NCI-H345 (cell line): ENCODE data around the gene NUP37.
"Not testable (repeated sequence)": the region's sequence is repeated elsewhere in the genome, so short reads cannot be mapped to it uniquely, and the experiment has no call there.

Experiments used
- DNase-seq: peaks from one replicate; lab custom pipeline; 2025; lab: John Stamatoyannopoulos, UW

NUP37 gene

DNA sequence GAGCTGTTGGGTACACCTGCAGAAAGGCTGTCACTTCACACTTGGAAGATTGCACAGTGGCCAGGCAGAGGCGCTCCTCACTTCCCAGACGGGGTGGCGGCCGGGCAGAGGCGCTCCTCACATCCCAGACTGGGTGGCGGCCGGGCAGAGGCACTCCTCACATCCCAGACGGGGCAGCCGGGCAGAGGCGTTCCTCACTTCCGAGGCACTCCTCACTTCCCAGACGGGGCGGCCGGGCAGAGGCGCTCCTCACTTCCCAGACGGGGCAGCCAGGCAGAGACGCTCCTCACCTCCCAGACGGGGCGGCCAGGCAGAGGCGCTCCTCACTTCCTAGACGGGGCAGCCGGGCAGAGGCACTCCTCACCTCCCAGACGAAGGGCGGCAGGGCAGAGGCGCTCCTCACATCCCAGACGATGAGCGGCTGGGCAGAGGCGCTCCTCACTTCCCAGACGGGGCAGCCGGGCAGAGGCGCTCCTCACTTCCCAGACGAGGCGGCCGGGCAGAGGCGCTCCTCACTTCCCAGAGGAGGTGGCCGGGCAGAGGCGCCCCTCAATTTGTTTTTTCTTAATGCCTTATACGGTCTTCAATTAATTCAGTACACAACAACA is 30.6 kb downstream of the NUP37 start:
- not testable (repeated sequence) for DNase-seq

DNA sequence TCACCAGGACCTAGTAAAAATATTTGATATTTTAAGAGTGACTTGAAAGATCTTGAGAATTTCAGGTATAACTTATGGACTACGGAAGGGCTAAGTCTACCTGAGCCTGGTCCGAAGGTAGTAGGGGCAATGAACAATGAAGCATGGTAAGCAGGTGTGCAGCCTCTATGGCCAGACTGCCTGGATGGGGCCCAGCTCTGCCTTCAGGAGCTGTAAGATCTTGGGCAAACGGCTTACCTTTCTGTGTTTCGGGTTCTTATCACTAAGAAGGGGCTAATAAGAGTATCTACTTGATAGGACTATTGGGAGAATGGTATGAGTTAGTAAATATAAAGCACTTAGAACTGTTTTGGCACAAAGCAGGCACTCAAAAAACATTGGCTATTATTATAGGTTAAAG is 39.1 kb downstream of the NUP37 start:
- DNase-seq, result no peak

DNA sequence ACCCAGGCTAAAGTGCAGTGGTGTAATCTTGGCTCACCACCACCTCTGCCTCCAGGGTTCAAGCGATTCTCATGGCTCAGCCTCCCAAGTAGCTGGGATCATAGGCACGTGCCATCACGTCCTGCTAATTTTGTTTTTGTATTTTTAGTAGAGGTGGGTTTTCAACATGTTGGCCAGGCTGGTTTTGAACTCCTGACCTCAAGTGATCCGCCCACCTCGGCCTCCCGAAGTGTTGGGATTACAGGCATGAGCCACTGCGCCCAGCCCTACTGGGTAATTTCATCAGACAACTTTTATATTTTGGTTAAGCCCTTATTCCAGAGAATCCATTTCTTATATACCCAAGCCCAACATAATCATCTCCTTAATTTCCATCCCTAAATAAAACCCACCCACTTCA is 47.8 kb downstream of the NUP37 start:
- not testable (repeated sequence) for DNase-seq

DNA sequence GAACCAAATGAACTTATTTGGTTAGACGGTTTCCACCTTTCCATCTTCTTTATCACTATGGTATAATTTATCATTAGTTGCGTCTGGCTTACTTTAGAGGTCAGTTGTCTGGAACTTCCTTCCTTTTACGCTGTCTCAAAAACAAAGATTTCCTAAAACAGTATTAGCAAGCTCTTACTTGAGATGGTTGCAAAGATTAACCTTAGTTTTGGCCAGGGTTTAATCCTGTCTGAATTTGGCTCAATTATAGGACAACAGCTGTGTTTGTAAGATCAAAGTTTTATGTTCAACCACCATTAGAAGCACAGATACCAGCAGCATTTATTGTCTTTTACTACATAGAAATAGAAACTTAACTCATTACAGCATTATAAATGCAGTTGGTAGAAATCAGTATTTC is 50.2 kb downstream of the NUP37 start:
- no peak for DNase-seq

- no peak for DNase-seq
Observed at GRCh38 chr12:102067574-102068258, 52.2 kb downstream of the NUP37 start.

DNA sequence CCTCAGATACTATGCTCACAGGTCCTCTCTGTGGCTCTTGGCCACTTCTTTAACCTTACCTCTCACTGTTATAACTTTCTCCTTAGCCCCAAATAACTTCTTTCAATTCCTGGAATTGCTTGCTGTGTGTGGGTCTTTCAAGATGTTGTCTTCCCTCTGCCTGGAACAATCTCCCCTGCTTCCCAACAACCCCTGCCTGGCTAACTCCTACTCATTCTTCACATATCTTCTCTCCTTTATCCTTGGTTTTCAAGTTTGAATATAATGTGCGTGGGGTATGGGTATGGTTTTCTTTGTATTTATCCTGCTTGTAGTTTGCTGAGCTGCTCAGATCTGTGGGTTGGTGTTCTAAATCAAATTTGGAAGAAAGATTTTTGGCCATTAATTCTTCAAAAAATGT is 55.4 kb downstream of the NUP37 start:
- no peak for DNase-seq

GRCh38 chr12:102063069-102063468 is 56.8 kb downstream of the NUP37 start:
- no peak for DNase-seq

DNA sequence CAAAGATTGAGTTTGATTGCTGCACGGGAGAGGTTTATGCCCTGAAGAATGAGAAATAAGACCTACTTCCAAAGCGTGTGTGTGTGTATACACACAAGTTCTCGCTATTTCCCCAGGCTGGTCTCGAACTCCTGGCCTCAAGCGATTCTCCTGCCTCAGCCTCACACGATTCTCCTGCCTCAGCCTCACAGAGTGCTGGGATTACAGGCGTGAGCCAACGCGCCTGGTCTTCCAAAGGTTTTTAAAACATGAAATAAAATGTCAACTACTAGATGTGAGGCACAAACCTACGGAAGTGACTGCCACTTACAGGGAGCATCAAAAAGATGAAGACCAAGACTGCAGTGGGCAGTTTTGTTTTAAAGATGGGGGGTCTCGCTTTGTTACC is 57.5 kb downstream of the NUP37 start:
- no peak for DNase-seq

DNA sequence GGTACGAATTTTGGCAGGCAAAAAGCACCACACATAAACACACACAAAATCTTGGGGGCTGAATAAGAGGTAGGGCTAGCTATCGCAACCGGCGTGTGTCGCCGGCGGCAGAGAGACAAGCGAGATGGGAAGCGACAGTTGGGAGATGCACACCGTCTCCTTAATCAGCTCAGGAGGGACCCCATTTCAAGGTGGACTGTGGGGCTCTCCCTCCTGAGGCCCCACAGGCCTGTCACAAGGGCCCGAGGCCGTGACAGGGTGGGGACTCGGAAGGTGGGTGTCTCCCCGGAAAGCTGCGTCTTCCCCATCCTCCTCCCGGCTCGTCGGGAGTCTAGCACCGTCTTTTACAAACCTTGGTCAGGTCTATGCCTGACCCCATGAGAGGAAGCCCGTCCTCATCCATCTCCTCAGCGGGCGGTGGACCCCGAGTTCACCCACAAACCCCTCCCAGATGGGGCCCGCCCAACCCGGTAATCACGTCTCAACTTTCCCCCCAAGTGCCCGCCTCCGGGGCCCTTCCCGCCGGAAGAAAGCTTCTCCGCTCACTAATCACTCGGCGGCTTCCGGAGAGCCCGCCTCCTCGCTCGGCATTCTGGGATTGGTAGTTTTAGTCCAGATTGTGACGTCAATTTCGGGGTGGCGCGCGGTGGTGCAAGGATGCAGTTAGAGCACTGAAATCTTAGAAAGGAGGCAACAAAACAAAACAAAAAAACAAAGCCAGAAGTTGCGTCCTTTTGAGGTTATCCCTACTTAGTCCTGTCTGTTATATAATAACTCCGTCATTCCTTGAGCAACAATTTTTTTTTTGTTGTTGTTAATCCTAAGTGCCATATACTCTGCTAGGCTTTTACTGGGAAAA is 58.1 kb downstream of the NUP37 start, which contains the start of gene WASHC3:
WASHC3 (minus strand) TSS at position 432 of the 859 bp plus-strand sequence; CDS start at position 403, 29 bp downstream.
- DNase-seq, result peak; percentile 97

DNA sequence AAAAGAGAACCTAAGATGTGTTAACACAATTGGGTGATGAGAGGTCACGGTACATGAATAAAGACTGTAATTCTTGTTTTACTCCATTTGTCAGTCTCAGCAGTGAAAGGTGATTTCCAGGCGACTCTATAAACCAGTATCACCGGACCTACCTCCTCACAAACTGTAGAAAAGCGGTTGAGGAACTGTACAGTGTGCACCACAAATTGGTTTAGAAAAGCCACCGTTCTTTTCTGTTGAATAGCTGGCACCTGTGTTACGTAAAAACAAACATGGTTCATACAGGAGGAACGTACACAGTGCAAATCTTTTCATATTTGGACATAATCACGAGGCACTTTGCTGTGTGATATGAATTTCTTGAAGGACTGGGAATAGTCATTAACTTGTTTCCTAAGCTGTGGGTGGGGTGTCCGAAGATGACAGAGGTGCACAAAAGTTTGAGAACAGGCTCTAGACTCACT is 58.8 kb downstream of the NUP37 start:
- DNase-seq, result no peak

- no peak for DNase-seq
Observed at GRCh38 chr12:102059343-102059742, 60.6 kb downstream of the NUP37 start.

DNA sequence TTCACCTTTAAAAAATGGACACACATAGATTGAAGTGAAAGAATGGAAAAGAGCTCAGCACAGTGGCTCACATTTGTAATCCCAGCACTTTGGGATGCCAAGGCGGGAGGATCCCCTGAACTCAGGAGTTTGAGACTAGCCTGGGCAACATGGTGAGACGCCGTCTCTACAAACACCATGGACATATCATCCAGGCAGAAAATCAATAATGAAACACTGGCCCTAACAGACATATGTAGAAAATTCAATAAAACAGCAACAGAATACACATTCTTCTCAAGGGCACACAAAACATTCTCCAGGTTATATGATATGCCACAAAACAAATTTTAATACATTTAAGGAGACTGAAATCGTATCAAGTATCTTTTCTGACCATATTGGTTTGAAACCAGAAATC is 65.6 kb downstream of the NUP37 start:
- no peak for DNase-seq

GRCh38 chr12:102053062-102053349 is 66.9 kb downstream of the NUP37 start:
- no peak for DNase-seq

DNA sequence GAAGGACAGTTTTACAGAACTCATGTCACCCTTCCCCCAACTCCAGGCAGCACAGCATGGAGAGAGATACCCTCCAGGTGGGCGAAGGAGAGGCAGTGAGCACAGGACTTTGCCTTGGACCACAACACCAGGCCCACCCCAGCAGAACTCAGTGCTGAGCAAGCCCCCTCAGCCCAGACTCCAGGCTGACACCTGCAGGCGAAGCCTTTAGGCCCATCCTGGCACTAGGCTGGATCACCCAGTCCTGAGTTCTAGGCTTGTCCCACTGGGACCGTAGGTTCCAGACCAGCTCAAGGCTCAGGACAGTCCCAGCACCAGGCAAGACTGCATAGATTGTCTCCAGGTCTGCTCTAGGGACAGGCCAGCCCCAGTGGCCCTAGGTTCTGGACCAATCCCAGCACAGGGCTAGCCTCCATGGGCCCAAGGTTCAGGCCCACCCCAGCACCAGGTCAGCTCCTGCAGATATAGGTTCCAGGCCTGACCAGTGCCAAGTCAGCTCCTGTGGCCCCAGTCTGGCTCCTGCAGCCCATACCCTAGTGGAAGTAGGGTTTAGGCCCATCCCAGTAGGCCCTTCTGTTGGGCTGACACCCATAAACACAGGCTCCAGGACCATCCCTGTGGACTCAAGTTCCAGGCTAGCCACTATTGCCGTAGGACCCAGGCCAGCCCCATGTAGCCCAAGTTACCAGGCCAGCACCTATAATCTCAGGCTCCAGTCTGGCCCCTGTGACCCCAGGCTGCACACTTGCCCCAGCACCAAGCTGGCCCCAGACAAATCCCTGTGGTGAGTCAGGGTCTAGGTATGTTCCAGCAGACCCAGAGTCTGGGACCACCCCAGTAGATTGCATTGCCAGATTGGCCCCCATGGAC is 67.5 kb downstream of the NUP37 start:
- DNase-seq, result no peak

DNA sequence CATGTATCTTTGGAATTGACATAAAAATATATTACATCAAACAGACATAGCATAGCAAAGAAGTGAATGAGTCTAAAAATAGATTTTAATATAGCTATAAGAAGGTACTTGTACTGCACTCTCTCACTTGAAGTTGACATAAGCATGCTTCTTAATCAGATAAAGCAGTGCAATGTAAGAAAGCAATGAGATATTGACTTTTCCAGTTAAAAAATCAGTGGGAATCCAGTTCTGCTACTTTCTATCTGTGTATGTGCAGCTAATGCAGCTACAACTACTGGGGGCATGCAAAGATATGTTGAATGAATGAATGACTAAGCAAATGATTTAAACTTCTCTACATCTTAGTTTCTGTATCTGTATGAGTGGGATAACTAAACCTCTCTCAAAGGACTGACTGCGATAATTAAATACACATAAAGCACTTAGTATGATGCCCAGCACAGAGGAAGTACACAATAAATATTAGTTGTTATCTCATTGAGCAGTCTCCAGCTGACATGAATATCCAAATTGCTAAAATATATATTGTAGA is 68.4 kb downstream of the NUP37 start:
- no peak for DNase-seq

DNA sequence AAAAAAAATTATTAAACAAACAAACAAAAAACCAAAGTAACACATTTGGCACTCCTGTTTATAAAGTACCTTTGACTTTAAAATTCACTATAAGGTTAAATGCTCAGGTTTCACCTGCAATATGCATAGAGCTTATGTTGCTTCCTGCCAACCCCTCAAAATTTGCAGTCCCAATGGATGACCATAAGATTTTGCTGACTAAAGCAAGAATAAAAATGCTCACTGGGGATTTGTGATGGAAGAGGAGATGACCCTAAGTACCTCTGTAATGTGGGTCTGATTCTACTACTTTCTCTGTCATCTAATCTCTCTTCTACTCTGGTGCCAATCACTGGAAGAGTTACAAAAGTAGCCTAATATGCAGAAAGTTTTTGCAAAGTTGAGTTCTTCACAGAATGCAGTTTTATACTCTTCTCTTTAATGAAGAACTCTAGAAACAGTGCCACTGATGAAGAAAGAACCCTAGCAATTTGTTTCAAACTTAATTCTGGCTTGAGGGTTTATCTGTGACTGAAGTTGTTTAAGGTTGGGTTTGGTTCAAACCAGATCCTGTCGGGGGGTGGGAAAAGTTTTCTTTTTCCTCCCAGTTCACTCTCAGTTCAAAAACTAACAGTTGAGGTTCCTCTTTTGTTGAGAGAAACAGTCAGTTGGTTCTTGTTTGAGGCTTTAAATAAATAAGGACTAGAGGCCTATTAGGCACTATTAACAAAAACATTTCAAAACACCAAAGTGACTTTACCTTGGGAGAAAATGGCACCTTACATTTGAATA is 69.1 kb downstream of the NUP37 start:
- no peak for DNase-seq

- DNase-seq, result no peak
Observed at GRCh38 chr12:102043928-102044327, 76.0 kb downstream of the NUP37 start.

GRCh38 chr12:102033991-102034745 is 85.7 kb downstream of the NUP37 start:
- no peak for DNase-seq

DNA sequence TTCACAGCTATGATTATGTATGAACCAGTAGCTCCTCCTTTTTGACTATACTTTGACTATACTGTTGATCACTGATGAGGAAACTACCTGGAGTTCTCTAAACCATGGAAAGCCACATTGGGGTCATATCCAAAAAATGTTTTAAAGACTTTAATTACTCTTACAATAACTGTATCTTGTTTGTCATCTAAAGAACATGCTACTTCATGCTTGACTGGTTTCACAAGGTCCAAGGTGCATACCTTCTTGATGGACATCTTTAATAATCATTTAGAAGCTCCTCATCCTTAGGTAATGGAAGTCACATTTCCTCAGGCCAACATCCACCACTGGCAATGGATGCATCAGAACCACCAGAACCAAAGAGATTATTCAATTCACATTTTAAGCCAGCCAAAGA is 88.1 kb downstream of the NUP37 start:
- no peak for DNase-seq

DNA sequence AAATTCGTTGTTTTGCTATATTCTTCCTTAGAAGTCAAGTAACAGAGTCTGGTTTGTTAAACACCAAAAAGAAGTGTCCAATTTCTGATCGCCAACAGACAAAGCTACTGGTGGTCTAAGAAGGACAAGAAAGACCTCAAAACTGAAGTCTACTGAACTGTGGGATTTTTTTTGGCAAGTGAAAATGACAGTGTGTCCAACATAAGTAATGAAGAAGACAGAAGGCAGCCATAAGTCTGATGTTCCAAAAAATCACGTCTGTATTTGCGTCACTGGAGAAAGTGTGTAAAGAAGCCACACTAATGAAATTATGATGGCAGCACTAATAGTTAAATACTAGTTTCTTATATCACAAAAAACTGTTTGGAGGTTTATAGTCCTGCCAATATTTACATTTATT is 90.8 kb downstream of the NUP37 start:
- DNase-seq, result no peak
